HepG2 (cell line): Measurements from ENCODE around the gene PELI3. TPM values are rescaled to one million over a fixed set of nuclear protein-coding genes. Genes with fewer than 3 reads are reported as not detected.
A peak's percentile ranks its signal among the peaks of the same experiment; 100 is the strongest.

ENCODE experiments used
- AGO2 ChIP-seq: fragments of 200-400 bp; formaldehyde crosslinking; optimal IDR thresholded peaks from 2 replicates; pipeline ENCODE3; 2017; ENCODE audit warnings: mild to moderate bottlenecking, low read depth, low read length, moderate library complexity
- JUND ChIP-seq: sonication (generic); formaldehyde crosslinking; IDR thresholded peaks from 2 replicates; pipeline ENCODE4 v1.8.0; 2022; ENCODE audit warnings: mild to moderate bottlenecking, missing genetic modification reagents
- POGZ ChIP-seq: sonication (generic); formaldehyde crosslinking; IDR thresholded peaks from 2 replicates; pipeline ENCODE4 v1.4.0; 2020; ENCODE audit warnings: mild to moderate bottlenecking, missing genetic modification reagents
- TEAD2 ChIP-seq: sonication (generic); formaldehyde crosslinking; IDR thresholded peaks from 2 replicates; pipeline ENCODE4 v1.9.0; 2021; ENCODE audit warnings: missing genetic modification reagents
- ZBTB1 ChIP-seq: sonication (generic); formaldehyde crosslinking; IDR thresholded peaks from 2 replicates; pipeline ENCODE4 v1.4.0; 2020; ENCODE audit warnings: missing genetic modification reagents, borderline replicate concordance
- ZNF484 ChIP-seq: sonication (generic); formaldehyde crosslinking; IDR thresholded peaks from 2 replicates; pipeline ENCODE4 v1.5.1; 2020; ENCODE audit warnings: mild to moderate bottlenecking, low read depth, missing genetic modification reagents, borderline replicate concordance
- ZNF557 ChIP-seq: sonication (generic); formaldehyde crosslinking; IDR thresholded peaks from 2 replicates; pipeline ENCODE4 v1.4.0; 2020; ENCODE audit warnings: missing genetic modification reagents
- ZNF570 ChIP-seq: sonication (generic); formaldehyde crosslinking; IDR thresholded peaks from 2 replicates; pipeline ENCODE4 v1.4.0; 2020; ENCODE audit warnings: mild to moderate bottlenecking, missing genetic modification reagents, borderline replicate concordance
- ZNF678 ChIP-seq: sonication (generic); formaldehyde crosslinking; IDR thresholded peaks from 2 replicates; pipeline ENCODE4 v1.4.0; 2020; ENCODE audit warnings: mild to moderate bottlenecking, missing genetic modification reagents
- polyA plus RNA-seq, 8 experiments: library from polyadenylated mRNA; depleted of rRNA in 3 of 8; stranded (reverse) in 7 of 8; unstranded in 1 of 8; fragments of >200 nt; fragmentation: Illumina TruSeq in 4 of 8; extraction: Trizol in 4 of 8; gene quantifications; 2 replicates each; pipeline versions ENCODE4 v1.2.1 to v1.2.3, GENCODE V29; 2011 to 2016; ENCODE audit warnings: low read depth in 4 of 8, missing spikeins in 1 of 8, mixed read lengths in 1 of 8; ENCODE audit not compliant: insufficient read depth in 1 of 8
- total RNA-seq, 5 experiments: library from RNA; depleted of rRNA; stranded (reverse); fragments of >200 nt; fragmentation: Illumina TruSeq; extraction: Trizol; gene quantifications; 2 replicates each; pipeline ENCODE4 v1.2.3, GENCODE V29; 2016; ENCODE audit warnings: low read depth in 1 of 5
- TF ChIP-seq, protein P1 (sequence below), 2 experiments: sonication (generic) in 1 of 2; formaldehyde crosslinking in 1 of 2; IDR thresholded peaks; 2 replicates each; pipeline versions ENCODE4 v1.5.1 to v1.6.1; 2011 to 2020; ENCODE audit warnings: borderline replicate concordance in 1 of 2, low read depth in 1 of 2, low read length in 1 of 2, mild to moderate bottlenecking in 1 of 2, missing genetic modification reagents in 1 of 2, moderate library complexity in 1 of 2
- TF ChIP-seq, protein P2 (sequence below): sonication (generic); formaldehyde crosslinking; conservative IDR thresholded peaks from 2 replicates; pipeline ENCODE4 v1.4.0; 2020; ENCODE audit warnings: missing genetic modification reagents
- TF ChIP-seq, protein P3 (sequence below): sonication (generic); formaldehyde crosslinking; IDR thresholded peaks from 2 replicates; pipeline ENCODE4 v1.9.0; 2021; ENCODE audit warnings: missing genetic modification reagents, mild to moderate bottlenecking, borderline replicate concordance

Gene PELI3
- total and polyA plus RNA-seq, 2 of the 13 experiments (the other 11 are each of a cell fraction or from before 2014, with no cell fraction given): 2.0 to 4.0 TPM

DNA sequence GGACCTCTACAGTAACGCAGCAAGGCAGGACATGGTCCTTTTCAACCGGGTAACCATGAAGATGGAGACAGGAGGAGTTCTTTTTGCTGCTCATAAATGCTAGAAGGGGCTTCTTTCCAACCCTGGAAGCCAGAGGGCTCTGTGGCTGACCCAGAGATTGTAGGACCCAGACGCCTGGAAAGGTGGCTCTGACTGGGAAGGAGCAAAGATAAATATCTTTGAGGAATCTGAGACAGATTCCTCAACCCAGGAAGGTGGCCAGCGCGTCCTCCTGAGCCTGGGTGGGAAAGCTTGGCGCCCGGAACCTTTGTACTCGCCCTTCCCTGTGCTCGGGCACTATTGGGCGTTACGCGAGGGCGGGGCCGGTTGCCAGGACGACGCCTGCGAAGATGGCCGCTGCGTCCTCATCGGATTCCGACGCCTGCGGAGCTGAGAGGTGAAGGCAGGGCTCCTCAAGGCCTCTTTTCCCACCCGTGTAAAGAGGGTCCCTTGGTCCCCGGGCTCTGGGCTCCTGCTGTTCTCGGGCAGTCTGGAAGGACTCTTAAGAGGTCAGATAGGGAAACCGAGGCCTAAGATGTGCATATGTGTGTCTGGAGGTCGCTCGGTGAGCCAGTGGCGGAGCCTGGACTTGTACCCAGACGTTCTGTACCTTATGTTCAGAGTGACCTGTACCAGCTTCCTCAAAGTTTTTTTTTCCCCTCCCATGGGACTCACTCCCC lies 43.7 kb downstream of the PELI3 start, which contains the start of gene BBS1 (continued):
- TF ChIP-seq AGO2: peak; percentile 64
- TF ChIP-seq TEAD2 (CRISPR knock-in tag): no peak
- TF ChIP-seq, protein P1, sequence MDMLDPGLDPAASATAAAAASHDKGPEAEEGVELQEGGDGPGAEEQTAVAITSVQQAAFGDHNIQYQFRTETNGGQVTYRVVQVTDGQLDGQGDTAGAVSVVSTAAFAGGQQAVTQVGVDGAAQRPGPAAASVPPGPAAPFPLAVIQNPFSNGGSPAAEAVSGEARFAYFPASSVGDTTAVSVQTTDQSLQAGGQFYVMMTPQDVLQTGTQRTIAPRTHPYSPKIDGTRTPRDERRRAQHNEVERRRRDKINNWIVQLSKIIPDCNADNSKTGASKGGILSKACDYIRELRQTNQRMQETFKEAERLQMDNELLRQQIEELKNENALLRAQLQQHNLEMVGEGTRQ (IDR thresholded peaks at IDR 0.05; ENCODE audit: low read depth, low read length): no peak
- TF ChIP-seq, protein P1 (CRISPR knock-in tag; IDR thresholded peaks at IDR 0.05; ENCODE audit: borderline replicate concordance): no peak
- 0 out of 2 replicates have a peak, but pooled peaks have one; percentile 37 for TF ChIP-seq JUND (CRISPR knock-in tag)
- TF ChIP-seq ZBTB1: no peak
- TF ChIP-seq, protein P2, sequence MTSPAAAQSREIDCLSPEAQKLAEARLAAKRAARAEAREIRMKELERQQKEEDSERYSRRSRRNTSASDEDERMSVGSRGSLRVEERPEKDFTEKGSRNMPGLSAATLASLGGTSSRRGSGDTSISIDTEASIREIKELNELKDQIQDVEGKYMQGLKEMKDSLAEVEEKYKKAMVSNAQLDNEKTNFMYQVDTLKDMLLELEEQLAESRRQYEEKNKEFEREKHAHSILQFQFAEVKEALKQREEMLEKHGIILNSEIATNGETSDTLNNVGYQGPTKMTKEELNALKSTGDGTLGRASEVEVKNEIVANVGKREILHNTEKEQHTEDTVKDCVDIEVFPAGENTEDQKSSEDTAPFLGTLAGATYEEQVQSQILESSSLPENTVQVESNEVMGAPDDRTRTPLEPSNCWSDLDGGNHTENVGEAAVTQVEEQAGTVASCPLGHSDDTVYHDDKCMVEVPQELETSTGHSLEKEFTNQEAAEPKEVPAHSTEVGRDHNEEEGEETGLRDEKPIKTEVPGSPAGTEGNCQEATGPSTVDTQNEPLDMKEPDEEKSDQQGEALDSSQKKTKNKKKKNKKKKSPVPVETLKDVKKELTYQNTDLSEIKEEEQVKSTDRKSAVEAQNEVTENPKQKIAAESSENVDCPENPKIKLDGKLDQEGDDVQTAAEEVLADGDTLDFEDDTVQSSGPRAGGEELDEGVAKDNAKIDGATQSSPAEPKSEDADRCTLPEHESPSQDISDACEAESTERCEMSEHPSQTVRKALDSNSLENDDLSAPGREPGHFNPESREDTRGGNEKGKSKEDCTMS (CRISPR knock-in tag): no peak
- peak; percentile 96 for TF ChIP-seq POGZ (CRISPR knock-in tag)
- TF ChIP-seq ZNF570: no peak
- TF ChIP-seq ZNF678: no peak
- TF ChIP-seq ZNF557: no peak
- TF ChIP-seq, protein P3, sequence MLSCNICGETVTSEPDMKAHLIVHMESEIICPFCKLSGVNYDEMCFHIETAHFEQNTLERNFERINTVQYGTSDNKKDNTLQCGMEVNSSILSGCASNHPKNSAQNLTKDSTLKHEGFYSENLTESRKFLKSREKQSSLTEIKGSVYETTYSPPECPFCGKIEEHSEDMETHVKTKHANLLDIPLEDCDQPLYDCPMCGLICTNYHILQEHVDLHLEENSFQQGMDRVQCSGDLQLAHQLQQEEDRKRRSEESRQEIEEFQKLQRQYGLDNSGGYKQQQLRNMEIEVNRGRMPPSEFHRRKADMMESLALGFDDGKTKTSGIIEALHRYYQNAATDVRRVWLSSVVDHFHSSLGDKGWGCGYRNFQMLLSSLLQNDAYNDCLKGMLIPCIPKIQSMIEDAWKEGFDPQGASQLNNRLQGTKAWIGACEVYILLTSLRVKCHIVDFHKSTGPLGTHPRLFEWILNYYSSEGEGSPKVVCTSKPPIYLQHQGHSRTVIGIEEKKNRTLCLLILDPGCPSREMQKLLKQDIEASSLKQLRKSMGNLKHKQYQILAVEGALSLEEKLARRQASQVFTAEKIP (CRISPR knock-in tag): no peak
- TF ChIP-seq ZNF484 (CRISPR knock-in tag): no peak
